Esophagus muscularis mucosa (tissue), 4 donors: ENCODE measurements around the gene TMEM219.

Experiments used
- CTCF ChIP-seq, 3 experiments: fragments of 200-600 bp in 2 of 3; fragments of 450-650 bp in 1 of 3; sonication (generic) in 2 of 3; IDR thresholded peaks; one replicate each; pipeline ENCODE4 v1.5.1; 2017 to 2019; ENCODE audit warnings: antibody characterized with exemption in 3 of 3, mild to moderate bottlenecking in 2 of 3, moderate library complexity in 1 of 3
- EP300 ChIP-seq: sonication (generic); formaldehyde crosslinking; IDR thresholded peaks from one replicate; pipeline ENCODE4 v1.6.1; 2017; ENCODE audit warnings: antibody characterized with exemption
- POLR2AphosphoS5 ChIP-seq, 2 donors: sonication (generic); formaldehyde crosslinking; IDR thresholded peaks; one replicate each; pipeline ENCODE4 v1.6.1; 2017; ENCODE audit warnings: antibody characterized with exemption in 2 of 2

DNA sequence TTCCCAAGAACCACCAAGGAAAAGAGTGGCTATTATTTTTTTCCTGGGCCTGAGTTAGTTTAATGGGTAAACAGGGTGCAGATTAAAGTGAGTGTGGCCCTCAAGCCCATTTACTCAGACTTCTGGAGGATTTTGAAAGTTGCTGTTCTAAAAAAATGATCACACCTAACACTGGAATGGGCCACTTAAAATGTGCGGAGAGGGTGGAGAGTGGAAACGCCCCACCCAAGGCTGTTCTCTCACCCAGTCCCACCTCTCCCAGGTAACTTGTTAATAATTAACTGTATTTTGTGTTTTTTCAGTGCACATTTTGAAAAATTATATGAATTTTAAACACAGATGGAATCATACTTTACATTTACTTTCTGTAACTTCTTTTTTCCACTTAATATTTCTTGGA, 28.2 kb downstream of the TMEM219 start:
- TF ChIP-seq CTCF (IDR thresholded peaks at IDR 0.05) = no peak
- TF ChIP-seq EP300 = no peak
- TF ChIP-seq POLR2AphosphoS5 (IDR thresholded peaks at IDR 0.05) = no peak
